Measurements from ENCODE around the gene EXOG.

The EXOG gene, protein sequence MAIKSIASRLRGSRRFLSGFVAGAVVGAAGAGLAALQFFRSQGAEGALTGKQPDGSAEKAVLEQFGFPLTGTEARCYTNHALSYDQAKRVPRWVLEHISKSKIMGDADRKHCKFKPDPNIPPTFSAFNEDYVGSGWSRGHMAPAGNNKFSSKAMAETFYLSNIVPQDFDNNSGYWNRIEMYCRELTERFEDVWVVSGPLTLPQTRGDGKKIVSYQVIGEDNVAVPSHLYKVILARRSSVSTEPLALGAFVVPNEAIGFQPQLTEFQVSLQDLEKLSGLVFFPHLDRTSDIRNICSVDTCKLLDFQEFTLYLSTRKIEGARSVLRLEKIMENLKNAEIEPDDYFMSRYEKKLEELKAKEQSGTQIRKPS

DNA sequence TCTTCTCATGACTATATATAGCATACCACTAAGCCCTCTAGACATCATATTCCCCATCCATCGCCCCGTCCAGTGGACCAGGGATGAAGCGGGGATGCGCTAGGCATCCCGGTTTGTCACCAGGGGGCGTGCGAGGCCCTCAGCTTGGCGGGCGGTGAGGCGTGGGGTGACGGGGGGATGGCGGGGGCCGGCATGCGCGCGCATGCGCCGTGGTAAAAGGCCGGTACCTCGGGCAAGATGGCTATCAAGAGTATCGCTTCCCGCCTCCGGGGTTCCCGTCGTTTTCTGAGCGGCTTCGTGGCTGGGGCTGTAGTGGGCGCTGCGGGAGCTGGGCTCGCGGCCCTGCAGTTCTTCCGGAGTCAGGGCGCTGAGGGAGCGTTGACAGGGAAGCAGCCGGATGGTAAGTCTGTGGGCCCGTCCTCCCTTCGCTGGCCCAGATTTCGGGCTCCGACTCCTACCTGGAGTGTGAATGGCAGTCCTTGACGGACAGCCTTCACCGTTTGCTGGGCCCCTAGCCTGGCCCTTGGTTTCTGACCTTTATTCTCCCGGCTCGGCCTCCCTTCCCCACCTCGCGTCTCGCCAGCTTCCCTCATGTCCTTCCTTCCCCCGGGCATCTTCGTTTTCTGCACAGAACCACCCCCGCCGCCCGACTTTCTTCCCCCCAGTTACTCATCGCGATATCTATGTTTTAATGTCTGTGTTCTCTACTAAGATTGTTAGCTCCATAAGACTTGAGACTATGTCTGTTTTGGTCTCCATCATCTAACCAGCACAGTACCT is at the start of gene EXOG:
TSS of gene EXOG (plus strand) at position 210 of the 780 bp plus-strand sequence. CDS start at position 238, 28 bp downstream.
- DNase-seq (ENCODE audit: low read depth) = peak; percentile 91

DNA sequence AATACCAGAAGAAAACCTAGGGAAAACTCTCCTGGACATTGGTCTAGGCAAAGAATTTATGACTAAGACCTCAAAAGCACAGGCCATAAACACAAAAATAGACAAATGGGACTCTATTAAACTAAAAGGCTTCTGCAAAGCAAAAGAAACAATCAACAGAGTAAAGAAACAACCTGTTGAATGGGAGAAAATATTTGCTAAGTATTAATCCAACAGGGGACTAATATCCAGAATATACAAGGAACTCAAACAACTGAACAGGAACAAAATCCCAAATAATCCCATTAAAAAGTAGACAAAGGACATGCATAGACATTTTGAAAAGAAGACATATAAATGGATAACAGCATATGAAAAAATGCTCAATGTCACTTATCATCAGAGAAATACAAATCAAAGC is 49.3 kb upstream of the EXOG start:
- no peak for DNase-seq (ENCODE audit: low read depth)

DNA sequence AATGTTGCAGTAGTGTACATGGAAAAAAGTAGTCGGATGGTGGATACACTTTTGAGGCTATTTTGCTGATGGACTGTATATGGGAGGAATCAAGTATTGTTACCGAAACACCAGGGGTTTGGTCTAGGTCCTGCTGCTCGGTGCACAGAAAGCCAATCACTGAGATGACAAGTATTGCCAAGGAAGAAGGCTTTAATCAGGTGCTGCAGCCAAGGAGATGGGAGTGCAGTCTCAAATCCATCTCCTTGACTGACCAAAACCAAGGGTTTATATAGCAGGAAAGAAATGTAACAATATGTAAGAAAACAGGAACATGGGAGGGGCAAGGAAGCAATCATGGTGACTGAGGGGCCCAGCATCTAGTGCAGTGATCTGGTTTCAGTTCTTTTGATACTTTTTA is 45.3 kb upstream of the EXOG start:
- no peak for DNase-seq (ENCODE audit: low read depth)

DNA sequence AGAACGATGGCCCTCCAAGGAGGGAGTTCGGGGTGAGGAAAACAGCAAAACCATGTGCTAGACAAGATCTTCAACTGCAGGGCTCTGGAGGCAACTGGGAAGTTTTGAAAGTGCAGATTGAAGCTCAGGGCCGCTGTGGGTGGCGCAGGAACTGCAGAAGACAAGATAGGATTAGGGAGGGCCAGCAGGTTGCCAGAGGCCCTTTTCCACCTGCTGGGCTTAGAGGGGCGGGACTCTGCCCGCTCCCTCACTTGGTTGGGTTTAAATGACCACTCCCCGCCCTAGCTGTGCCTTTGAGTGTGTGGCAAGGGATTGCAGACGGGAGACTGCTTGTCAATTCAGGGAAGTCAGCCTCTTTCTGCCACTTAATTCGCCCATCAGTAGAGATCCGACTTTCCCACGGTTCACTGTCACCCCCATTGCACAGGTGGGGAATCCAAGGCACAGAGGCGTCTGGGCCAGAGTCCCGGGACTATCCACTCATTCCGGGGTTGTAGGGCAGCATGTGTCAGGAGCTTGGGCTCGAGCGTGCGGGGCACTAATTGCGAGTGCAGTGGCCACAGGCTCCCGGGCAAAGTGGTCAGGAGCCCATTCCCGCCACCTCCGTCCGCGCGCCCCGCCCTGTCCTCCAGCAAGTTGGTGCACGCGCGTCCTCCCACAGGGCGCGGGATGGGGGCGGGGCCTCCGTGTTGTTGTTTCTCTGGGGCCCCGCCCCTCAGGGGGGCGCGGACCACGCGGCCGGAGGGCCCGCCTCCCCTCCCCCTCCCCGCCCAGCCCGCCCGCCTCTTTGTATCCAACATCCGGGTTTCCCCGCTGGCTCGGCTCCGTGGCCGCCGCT is 42.8 kb upstream of the EXOG start, which contains the start of gene ACVR2B:
TSS of gene ACVR2B (plus strand) at position 816 of the 838 bp plus-strand sequence. CDS start 433 bp downstream, outside the sequence.
- peak; percentile 66 for DNase-seq (ENCODE audit: low read depth)

DNA sequence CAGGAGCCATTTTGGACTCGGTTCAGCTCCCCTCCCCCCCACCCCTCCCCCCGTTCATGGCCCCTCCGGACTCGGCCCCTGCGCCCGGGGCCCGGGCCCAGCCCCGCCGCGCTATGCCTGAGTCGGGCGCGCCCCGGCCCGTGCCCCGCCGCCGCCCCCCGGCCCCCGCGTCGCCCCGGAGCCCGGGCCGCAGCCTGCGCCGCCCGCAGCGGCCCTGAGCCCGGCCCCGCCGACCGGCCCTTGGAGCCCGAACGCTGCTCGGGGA is 42.3 kb upstream of the EXOG start:
- DNase-seq (ENCODE audit: low read depth) = no peak

DNA sequence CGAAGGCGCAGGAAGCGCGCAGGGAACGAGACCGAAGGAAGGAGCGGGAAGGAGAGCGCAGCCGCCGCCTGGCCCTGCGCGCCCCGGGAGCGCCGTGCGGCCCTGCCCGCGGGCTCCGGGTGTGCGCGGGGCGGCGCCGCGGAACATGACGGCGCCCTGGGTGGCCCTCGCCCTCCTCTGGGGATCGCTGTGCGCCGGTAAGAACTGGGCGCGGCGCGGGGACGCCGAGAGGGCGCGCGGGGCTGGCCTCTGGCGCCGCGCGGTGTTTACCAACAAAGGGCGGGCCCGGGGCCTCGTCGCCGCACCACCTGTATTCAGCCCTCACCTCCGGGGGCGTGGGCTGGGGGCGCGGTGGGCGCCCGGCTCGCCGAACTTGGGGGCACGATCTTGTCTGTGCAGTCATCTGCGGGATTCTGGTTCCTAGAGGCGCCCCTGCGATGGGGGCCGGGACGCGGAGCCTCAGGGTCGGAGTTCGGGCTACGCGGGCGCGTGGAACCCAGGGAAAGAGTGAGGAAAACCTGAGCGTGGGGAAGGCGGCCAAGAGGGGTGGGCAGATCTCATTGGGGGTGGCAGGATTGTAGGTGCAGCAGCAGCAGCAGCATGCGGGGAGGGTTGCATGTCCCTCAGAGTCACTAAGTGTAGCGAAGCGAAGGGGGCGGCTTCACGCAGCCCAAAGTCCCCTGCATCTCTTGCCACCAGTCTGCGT is 41.8 kb upstream of the EXOG start:
- DNase-seq (ENCODE audit: low read depth) = no peak

DNA sequence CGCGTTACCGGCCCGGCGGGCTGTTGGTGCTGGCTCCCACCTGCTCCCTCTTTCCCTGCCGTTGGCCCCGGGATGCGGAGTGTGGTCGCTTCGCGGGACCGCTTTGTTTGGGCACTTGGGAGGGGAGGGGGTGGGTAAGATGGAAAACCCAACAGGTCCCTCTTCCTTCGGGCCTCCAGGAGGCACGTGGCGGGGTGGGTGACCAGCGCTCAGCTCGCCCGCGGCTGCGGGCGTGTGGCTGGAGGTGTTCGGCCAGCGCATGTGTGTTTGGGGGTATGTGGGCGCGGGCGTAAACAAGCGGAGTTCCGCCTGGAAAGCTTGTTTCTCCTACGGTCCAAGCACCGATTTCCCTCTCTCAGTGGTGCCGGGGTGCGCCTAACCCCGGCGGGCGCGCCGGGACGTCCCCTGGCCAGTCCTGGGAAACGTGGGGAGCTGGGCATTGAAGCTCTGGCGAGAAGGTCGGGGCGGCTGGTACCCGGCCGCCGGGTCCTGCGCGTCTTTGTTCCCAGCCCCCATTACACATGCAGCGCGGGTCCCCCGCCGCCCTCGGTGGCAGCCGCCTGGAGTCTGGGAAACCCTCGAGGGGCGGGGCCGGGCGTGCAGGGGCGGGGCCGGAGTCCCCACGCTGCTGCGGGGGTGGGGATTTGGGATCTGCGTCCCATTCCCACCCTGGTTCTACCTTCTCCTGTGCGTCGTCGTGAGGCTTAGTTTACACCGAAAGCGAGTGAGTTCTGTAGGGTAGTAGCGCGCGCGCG is 41.1 kb upstream of the EXOG start:
- DNase-seq (ENCODE audit: low read depth) = no peak

DNA sequence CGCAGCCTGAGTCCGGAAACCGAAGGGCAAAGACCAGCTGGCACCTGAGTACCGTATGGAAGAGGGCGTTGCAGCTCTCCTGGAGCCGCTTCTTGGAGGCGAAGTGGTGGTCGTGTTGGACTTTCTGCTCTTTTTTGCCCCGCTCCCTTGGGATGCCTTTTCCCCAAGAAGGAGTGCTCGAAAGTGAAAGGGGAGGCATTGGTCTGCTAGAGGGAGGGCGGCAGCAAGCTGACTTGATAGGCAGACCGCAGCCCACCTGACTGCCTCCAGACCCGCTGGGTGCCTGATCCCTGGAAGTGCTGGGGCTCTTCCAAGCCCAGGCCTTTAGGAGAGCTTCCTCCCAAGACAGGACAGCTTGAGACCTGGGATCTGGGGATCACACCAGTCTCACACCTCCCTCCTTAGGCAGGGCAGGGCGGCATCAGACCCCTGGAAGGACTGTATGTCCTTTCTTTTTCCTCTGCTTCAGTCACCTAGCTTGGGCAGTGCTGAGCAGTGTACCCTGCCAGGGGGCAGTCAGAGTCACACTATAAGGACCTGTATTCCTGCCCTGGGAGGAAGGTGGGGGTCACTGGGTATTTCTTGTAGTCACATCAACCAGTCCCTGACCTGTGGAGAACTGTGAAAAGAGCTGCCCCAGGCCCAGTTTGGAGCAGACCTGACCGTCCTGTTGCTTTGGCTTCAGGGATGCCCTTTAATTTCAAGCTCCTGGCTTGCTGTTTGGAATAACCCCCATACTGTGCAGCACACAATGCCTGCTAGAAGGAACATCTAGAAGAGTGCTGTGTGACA is 40.3 kb upstream of the EXOG start:
- DNase-seq (ENCODE audit: low read depth) = no peak

DNA sequence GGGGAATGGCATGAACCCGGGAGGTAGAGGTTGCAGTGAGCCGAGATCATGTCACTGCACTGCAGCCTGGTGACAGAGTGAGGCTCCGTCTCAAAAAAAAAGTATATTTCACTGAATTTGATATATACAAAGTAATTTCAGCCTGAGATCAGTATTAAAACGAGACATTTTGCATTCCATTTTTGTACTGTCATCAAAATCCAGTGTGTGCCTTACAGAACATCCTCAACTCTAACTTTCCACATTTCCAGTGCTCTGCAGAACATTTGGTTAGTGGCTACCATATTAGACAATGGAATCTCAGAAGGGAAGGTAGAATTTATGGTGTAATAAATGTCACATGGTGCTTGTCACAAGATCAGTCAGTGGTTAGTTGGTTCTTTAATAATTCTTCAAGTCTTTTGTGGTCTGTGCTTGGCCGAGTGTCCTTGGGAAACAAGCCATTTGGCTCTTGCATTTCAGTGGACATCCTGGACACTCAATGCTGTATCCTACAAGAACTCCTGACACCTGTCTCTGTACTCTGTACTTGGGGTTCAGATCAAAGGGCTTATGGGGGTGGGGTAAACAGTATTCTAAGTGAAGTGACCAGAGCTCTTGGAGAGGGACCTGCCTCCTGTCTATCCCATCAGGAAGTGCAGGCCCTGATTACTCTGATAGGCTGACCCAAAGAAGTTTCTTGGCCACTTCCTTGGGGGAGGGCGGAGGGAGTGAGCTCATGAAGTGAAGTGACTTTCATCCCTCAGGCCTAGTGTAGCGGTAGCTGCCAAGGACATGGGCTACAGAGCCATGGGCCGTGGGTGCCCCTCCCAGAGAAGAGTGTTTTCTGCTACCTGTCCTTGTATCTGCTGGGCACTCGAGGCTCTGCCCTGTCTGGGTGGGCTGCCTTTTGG is 38.8 kb upstream of the EXOG start:
- DNase-seq (ENCODE audit: low read depth) = no peak

DNA sequence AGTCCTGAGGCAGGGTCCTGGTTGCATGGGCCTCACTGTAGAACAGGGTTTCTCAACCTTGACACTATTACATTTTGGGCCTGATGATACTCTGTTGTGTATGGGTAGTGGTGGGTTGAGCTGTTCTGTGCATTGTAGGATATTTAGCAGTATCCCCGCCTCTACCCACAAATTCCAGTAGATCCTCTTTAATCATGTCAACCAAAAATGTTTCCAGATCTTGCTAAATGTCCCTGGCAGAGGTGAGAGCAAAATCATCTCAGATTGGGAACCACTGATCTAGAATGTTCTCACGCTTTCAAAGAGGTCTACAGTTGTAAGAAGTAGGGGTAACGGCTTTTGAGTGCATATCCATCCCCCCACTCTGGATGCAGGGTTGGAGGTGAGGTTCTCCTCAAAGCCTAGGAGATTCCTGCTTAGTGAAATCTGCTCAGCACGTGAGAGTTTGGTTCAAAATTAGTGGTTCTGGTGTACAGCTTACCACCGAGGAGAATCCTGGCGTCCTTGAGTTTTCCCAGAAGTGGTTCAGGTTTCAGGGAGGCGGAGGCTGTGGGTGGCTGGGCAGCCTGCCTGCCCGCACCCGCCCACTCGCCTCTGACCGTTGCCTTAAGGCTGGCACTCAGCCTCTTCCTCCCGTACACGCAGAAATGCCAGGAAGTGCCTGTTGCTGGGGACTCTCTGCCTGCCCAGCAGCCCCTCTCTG is 37.2 kb upstream of the EXOG start:
- no peak for DNase-seq (ENCODE audit: low read depth)

DNA sequence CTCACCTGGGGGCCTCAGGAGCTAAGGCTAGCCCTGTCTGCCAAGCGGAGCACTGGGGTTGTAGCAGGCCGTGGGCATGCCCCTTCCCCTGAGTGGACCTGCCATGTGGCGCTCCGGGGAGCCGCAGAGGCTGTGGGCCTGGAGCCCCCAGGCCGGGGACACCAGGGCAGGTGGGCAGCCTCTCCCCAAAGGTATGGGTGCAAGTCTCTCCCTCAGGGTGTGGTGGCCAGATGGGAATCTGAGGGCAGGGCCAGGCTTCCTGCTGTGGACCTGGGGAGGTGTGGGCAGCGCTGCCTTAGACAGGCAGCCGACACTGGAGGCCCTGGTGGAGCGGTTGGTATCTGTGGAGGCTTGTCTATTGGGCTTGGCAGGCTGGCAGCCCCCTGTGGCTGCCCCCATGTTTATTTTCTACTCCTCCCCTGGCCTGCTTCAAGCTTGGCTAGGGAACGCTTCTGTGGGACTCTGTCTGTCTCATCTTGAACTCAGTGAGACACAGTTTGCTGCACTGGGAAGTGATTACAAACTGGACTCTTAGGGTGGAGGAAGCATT is 36.6 kb upstream of the EXOG start:
- DNase-seq (ENCODE audit: low read depth) = no peak

DNA sequence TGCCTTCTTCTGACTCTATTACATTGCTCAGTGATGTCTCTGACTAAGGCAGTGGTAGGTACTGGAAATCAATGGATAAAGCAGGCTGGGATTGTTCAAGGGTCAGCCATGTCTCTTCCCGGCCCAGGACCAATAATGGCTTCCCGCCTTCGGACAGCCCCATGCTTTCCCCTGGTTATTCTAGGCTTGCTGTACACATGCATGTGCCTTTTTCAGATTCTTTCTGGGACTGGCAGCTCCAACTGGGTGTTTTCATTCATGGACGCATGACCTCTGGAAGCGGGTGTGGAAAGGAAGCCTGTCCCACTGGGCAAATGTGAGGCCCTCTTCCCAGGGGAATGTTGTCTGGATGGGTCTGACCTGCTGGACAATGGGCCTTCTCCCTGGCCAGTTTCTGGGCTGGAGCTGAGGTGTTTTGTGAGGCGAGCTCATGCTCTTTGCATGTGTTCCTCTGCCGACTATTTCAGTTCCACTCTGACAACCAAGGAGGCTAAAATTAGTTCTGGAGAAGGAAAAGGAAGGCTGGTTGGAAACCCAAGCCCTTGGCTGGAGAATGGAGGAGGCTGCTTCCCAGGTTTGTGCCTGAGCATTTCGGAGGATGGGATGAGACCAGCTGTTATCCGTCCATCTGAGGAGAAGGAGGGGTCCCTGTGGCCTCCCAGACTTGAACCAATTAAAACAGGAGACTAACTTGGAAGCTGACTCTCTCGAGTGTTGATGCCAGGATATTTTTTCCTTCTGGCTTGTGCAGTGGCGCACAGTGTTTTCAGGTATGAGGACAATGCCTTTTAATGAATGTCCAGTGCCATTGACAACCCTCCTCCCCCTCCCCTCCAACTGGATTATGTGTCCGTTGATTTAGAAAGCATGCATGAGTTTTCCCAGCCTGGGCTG is 35.5 kb upstream of the EXOG start:
- no peak for DNase-seq (ENCODE audit: low read depth)

DNA sequence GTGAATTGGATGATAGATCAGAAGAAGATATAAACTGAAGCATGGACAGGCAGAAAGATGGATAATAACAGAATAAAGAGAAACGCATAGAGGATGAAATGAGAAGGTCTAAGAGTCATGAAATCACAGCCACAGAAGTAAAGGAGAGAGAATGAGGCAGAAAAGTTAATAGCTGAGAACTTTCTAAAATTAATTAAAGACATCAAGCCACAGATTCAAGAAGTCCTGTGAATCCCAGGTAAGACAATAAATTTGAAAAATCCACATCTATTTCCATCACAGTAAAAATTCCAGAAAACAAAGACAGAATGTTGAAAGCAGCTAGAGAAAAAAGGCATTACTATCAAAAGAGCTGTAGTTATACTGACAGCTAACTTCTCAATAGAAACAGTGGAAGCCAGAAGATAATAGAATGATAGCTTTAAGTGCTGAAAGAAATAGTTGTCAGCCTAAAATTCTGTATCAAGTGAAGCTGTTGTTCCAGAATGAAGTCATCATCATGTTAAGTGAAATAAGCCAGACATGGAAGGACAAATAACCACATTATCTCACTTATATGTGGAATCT is 30.5 kb upstream of the EXOG start:
- DNase-seq (ENCODE audit: low read depth) = no peak

DNA sequence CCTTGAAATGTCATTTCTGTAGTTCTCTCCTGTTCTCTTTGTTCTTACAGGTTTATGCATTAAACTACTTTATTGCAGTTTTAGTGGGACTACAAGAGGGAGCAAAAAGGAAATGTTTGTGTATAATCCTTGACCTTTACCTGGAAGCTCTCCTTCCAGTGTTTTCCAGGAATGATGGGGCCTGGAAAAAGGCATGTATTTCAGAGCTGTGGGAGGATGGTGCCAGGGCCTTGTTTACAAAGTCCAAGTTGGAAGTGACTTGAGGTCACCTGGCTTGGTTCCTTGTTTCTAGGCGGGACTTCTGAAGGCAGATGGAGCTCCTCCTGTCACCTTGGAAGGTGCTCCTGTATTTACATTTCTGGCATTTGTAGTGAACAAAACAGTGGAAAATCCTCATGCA is 27.4 kb upstream of the EXOG start:
- DNase-seq (ENCODE audit: low read depth) = no peak

DNA sequence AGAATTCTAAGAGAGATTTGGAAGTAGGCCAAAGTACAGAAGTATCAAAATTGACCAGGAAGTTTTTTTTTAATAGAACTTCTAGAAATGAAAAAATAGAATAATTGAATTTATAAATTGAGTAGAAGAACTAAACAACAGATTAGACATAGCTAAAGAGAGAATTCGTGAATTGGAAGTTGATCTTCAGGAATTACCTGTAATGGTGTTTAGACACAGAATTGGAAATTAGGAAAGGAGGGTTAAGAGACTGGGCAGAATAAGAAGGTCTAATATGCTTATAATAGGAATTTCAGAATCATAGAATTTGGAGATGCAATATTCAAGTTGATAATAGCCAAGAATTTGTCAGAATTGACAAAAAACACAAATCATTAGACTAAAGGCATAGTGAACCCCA is 26.3 kb upstream of the EXOG start:
- no peak for DNase-seq (ENCODE audit: low read depth)

DNA sequence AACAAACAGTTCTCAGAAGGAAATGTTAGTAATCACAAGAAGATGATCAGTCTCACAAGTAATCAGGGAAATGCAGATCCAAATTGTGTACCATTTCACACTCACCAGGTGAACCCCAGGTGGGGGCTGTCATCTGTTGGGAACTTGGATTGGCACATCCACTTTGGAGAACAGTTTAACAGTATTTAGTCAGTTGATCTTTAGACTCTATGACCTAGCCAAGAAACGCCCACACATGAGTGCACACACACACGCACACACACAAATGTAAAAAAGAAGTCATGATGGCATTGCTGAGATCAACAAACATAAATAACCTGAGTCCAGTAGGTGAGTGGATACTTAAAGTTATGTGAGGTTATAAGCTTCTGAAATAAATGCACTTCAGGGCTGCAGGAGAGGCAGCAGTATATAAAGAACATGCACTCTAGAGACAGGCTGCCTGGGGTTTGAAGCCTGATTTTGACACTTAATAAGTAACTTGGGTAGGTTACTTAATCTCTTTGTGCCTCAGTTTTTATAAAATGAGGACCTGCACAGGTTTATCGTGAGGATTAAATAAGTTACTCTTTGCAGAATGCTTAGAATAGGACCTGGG is 24.8 kb upstream of the EXOG start:
- DNase-seq (ENCODE audit: low read depth) = no peak

DNA sequence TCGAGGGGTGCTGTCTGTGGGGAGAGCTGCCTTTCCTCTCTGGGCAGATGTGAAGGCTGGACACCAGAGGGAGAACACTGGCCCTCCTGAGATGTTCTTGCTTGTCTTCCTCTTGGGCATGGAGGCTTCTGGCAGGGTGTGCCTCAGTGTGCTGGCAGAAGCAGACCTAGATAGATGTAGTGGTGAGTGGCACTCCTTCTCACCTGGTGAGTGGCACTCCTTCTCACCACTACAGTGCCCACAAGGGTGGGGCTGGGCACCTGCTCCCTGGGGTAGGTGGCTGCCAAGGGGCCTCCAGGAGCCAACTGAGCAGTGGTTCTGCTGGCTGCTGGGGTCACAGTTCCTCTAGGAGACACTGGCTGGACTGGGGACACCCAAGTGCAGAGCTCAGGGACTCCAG is 23.8 kb upstream of the EXOG start:
- no peak for DNase-seq (ENCODE audit: low read depth)

Data from stimulated activated CD4-positive, alpha-beta T cell treated with anti-CD3 and anti-CD28 coated beads, Interleukin-2, amount 100 ng/mL, for 4 hours (primary cell).